Neural cell (in vitro differentiated cells): ENCODE results near the gene CPEB1.

ENCODE experiments used
- CTCF ChIP-seq: fragments of 450-650 bp; IDR thresholded peaks from 2 replicates; pipeline ENCODE4 v1.5.1; 2014; ENCODE audit warnings: antibody characterized with exemption, mild to moderate bottlenecking, moderate library complexity; ENCODE audit not compliant: poor library complexity, severe bottlenecking
- EZH2 ChIP-seq: fragments of 200-600, 300-800 bp; shearing (Covaris generic), sonication (generic); IDR thresholded peaks from 2 replicates; pipeline ENCODE4 v1.6.1; 2014; ENCODE audit warnings: antibody characterized with exemption, low read length, borderline replicate concordance, mild to moderate bottlenecking; ENCODE audit not compliant: insufficient read depth, poor library complexity, severe bottlenecking
- MXI1 ChIP-seq: fragments of 450-650 bp; conservative IDR thresholded peaks from 2 replicates; pipeline ENCODE4 v1.6.1; 2014; ENCODE audit warnings: antibody characterized with exemption, mild to moderate bottlenecking; ENCODE audit not compliant: poor library complexity, severe bottlenecking
- POLR2AphosphoS5 ChIP-seq: IDR thresholded peaks from 2 replicates; pipeline ENCODE4 v1.6.1; 2012
- RAD21 ChIP-seq: fragments of 450-650 bp; conservative IDR thresholded peaks from 2 replicates; pipeline ENCODE4 v1.6.1; 2014; ENCODE audit warnings: antibody characterized with exemption, mild to moderate bottlenecking, moderate library complexity
- TAF1 ChIP-seq: IDR thresholded peaks from 2 replicates; pipeline ENCODE4 v1.6.1; 2012; ENCODE audit warnings: low read depth

- TF ChIP-seq CTCF: no peak
- TF ChIP-seq MXI1: no peak
- TF ChIP-seq POLR2AphosphoS5: no peak
- TF ChIP-seq EZH2: no peak
- TF ChIP-seq RAD21: no peak
- no peak for TF ChIP-seq TAF1
These were observed 22.7 kb downstream of the CPEB1 start for GRCh38 chr15:82624438-82624837.
